ENCODE results near the gene LAP3. TPM values are rescaled to one million over a fixed set of nuclear protein-coding genes. Genes with fewer than 3 reads are reported as not detected.

Gene LAP3
- total and polyA plus RNA-seq, 11 donors: 14.4 to 281 (median 66.1) TPM

DNA sequence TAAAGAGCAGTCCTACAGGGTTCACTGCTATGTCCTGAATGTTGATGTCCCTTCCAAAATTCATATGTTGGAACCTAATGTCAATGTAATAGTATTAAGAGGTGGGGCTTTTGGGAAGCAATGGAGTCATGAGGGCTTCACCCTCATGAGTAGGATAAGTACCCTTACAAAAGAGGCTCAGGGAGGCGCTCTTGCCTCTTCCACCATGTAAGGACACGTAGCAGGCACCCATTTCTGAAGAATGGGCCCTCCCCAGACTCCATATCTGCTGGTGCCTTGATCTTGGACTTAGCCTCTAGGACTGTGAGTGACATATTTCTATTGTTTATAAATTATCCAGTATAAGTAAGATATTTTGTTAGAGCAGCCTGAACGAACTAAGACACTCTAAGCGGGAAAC lies 53.2 kb downstream of the LAP3 start:
- Histone ChIP-seq H3K27me3 (no peaks in the 10 kb centered on the region), H3K4me1 (no peaks in the 10 kb centered on the region), H3K9me3 (no peaks in the 10 kb centered on the region), H3K27ac (no peak overlapping the region), H3K4me3 (no peak overlapping the region), H3K36me3 (peaks cover 0 to 100% (median 98%) of the 10 kb centered on the region in 9 donors)
- DNase-seq: no peak
- intact Hi-C loops (cut with DNase I): loop anchor here in 5 of 10 donors (10.0 kb wide), 4 partner anchors 155 to 965 kb away; partner anchors contain the start of gene FAM184B (in 1 of the 5)
- TF ChIP-seq POLR2A (IDR thresholded peaks at IDR 0.05): no peak
- TF ChIP-seq, protein P1, sequence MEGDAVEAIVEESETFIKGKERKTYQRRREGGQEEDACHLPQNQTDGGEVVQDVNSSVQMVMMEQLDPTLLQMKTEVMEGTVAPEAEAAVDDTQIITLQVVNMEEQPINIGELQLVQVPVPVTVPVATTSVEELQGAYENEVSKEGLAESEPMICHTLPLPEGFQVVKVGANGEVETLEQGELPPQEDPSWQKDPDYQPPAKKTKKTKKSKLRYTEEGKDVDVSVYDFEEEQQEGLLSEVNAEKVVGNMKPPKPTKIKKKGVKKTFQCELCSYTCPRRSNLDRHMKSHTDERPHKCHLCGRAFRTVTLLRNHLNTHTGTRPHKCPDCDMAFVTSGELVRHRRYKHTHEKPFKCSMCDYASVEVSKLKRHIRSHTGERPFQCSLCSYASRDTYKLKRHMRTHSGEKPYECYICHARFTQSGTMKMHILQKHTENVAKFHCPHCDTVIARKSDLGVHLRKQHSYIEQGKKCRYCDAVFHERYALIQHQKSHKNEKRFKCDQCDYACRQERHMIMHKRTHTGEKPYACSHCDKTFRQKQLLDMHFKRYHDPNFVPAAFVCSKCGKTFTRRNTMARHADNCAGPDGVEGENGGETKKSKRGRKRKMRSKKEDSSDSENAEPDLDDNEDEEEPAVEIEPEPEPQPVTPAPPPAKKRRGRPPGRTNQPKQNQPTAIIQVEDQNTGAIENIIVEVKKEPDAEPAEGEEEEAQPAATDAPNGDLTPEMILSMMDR (IDR thresholded peaks at IDR 0.05): no peak
- WGBS, 4 donors: 92 to 97% (median 95%) methylated on average over 4 of the region's 4 CpGs
- ATAC-seq: no peak

DNA sequence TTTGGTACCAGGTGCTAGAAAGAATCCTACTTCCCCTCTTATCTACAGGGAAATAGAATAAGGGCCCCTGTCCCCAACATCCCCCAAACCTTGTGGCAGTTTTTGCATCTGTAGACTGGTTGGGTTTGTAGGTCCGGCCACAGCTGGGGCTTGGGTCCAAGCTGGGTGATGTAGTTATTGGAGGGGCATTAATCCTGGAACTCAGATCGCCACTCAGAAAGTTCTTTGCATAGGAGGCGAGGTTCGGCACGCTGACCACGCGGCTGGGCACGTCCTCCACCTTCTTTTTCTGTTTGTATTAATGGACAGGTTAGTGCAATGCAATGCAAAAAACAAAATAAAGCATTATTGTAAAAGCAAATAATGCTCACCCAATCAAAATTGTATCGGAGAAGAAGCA lies 56.6 kb downstream of the LAP3 start:
- no peaks in the 10 kb centered on the region for H3K9me3 ChIP-seq
- WGBS, 4 donors: 95 to 97% (median 96%) methylated on average over 9 of the region's 9 CpGs
- no peak for ATAC-seq
- peaks cover 0 to 80% (median 73%) of the 10 kb centered on the region in 9 donors for H3K36me3 ChIP-seq
- H3K4me3 ChIP-seq: no peak overlapping the region
- DNase-seq: no peak
- no peak overlapping the region for H3K27ac ChIP-seq
- TF ChIP-seq, protein P1 (IDR thresholded peaks at IDR 0.05): no peak
- no peak for TF ChIP-seq POLR2A (IDR thresholded peaks at IDR 0.05)
- intact Hi-C loops (cut with DNase I): loop anchor here in 5 of 10 donors (10.0 kb wide), 4 partner anchors 151 to 961 kb away; partner anchors contain the start of gene FAM184B (in 1 of the 5)
- peaks cover 0 to 5% (median 0%) of the 10 kb centered on the region in 12 donors for H3K4me1 ChIP-seq
- H3K27me3 ChIP-seq: no peaks in the 10 kb centered on the region

DNA sequence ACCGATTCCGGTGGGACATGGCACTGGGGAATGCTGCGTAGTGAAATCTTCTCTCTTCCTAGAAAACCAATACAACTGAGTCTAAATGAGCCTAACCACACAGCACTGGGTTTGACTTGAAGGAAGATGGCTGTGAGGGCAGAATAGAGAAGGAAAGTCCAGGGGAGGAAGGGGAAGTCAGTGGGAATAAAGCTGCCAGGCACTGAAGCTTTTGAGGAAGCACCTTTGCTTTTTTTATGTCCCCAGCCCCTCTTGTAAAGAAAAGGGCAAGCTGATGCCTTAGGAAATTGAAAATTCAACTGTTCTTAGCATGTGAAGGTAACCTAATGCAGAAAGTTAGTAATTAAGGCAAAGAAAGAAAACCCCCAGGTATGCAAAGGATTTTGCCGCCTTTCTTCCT lies 58.1 kb downstream of the LAP3 start:
- no peak for DNase-seq
- TF ChIP-seq POLR2A (IDR thresholded peaks at IDR 0.05): no peak
- TF ChIP-seq, protein P1 (IDR thresholded peaks at IDR 0.05): no peak
- intact Hi-C loops (cut with DNase I): loop anchor here in 6 of 10 donors (2.0 to 10.0 kb wide), 6 partner anchors 38 to 960 kb away; partner anchors contain the start of gene FAM184B (in 1 of the 6)
- H3K4me3 ChIP-seq: no peak overlapping the region
- peaks cover 0 to 5% (median 0%) of the 10 kb centered on the region in 12 donors for H3K4me1 ChIP-seq
- H3K9me3 ChIP-seq: no peaks in the 10 kb centered on the region
- no peak overlapping the region for H3K27ac ChIP-seq
- 97 to 99% (median 98%) methylated on average over 4 of the region's 4 CpGs for WGBS, 4 donors
- peaks cover 0 to 66% (median 59%) of the 10 kb centered on the region in 9 donors for H3K36me3 ChIP-seq
- no peak for ATAC-seq
- H3K27me3 ChIP-seq: no peaks in the 10 kb centered on the region

DNA sequence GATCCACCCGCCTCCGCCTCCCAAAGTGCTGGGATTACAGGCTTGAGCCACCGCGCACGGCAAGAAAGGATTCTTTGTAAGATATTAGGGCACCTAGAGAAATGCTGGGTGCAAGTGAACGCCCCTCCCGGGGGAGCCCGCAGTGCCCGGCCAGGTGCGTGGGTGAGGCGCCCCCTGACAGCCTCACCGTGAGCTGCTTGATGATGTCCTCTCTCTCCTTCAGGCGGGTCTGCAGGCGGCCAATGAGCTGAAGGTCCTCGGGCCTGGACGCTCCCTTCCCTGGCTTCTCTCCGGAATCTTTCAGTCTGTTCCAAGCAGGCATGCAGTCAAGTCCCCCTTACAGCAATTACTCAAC lies 59.3 kb downstream of the LAP3 start:
- H3K27ac ChIP-seq: no peak overlapping the region
- TF ChIP-seq, protein P1 (IDR thresholded peaks at IDR 0.05): no peak
- TF ChIP-seq POLR2A (IDR thresholded peaks at IDR 0.05): no peak
- WGBS, 4 donors: 88 to 89% (median 89%) methylated on average over 17 of the region's 17 CpGs
- peaks cover 0 to 53% (median 46%) of the 10 kb centered on the region in 9 donors for H3K36me3 ChIP-seq
- peaks cover 0 to 5% (median 0%) of the 10 kb centered on the region in 12 donors for H3K4me1 ChIP-seq
- no peaks in the 10 kb centered on the region for H3K9me3 ChIP-seq
- intact Hi-C loops (cut with DNase I): loop anchor here (1.0 to 10.0 kb wide), 8 partner anchors 86 to 958 kb away; partner anchors contain the start of gene FAM184B (in 1 of the 10)
- no peaks in the 10 kb centered on the region for H3K27me3 ChIP-seq
- H3K4me3 ChIP-seq: no peak overlapping the region
- DNase-seq (no peak), ATAC-seq (peak in 3 of 4 donors; percentile 25 to 35 (median 28))

Measured in heart left ventricle (tissue), 16 donors.